SK-N-MC (cell line): ENCODE results near the gene ETNPPL.

Source experiments
- EZH2 ChIP-seq: fragments of 200-600 bp; sonication (generic); IDR thresholded peaks from one replicate; pipeline ENCODE4 v1.6.1; 2017; ENCODE audit warnings: antibody characterized with exemption
- POLR2AphosphoS5 ChIP-seq: IDR thresholded peaks from 2 replicates; pipeline ENCODE4 v1.6.1; 2012; ENCODE audit warnings: mild to moderate bottlenecking, low read depth, low read length, borderline replicate concordance

GRCh38 chr4:108811486-108811885 is 48.6 kb upstream of the ETNPPL start:
- TF ChIP-seq EZH2 (no peak), POLR2AphosphoS5 (no peak)
